Spleen (tissue), 11 donors: ENCODE measurements around the gene KLC3. TPM values are rescaled to one million over a fixed set of nuclear protein-coding genes. Genes with fewer than 3 reads are reported as not detected.

Experiments used
- DNase-seq: peaks from one replicate; pipeline ENCODE4 v3.0.0-alpha.2; 2020
- H3K27ac ChIP-seq, 8 donors: fragments of 200-600 bp; sonication (generic) in 7 of 8; 1 replicate in 4 of 8; 2 replicates in 4 of 8; pipeline versions ENCODE4 v1.5.0 to v1.8.0; 2016 to 2021; ENCODE audit warnings: inconsistent platforms in 4 of 8, mild to moderate bottlenecking in 4 of 8, moderate library complexity in 1 of 8
- H3K27me3 ChIP-seq, 7 donors: fragments of 200-600 bp; sonication (generic) in 6 of 7; replicated peaks in 1 of 7; 1 replicate in 4 of 7; 2 replicates in 3 of 7; pipeline versions ENCODE4 v1.5.0 to v1.8.0; 2016 to 2021; ENCODE audit warnings: inconsistent platforms in 3 of 7, mild to moderate bottlenecking in 1 of 7
- H3K36me3 ChIP-seq, 6 donors: fragments of 200-600 bp; sonication (generic) in 5 of 6; 1 replicate in 4 of 6; 2 replicates in 2 of 6; pipeline versions ENCODE4 v1.5.0 to v1.8.0; 2016 to 2021; ENCODE audit warnings: inconsistent platforms in 2 of 6
- H3K4me1 ChIP-seq, 6 donors: fragments of 200-600 bp; sonication (generic) in 5 of 6; 1 replicate in 3 of 6; 2 replicates in 3 of 6; pipeline versions ENCODE4 v1.5.0 to v1.8.0; 2016 to 2021; ENCODE audit warnings: inconsistent platforms in 3 of 6
- H3K4me3 ChIP-seq, 8 donors: fragments of 200-600 bp; sonication (generic) in 7 of 8; 1 replicate in 4 of 8; 2 replicates in 4 of 8; pipeline versions ENCODE4 v1.5.0 to v1.8.0; 2016 to 2021; ENCODE audit warnings: inconsistent platforms in 4 of 8, mild to moderate bottlenecking in 4 of 8, moderate library complexity in 2 of 8
- H3K9me3 ChIP-seq, 8 donors: fragments of 200-600 bp; sonication (generic) in 7 of 8; 1 replicate in 4 of 8; 2 replicates in 4 of 8; pipeline versions ENCODE4 v1.5.0 to v1.8.0; 2016 to 2021; ENCODE audit warnings: inconsistent platforms in 4 of 8
- CTCF ChIP-seq, 11 experiments: fragments of 200-600 bp in 7 of 11; fragments of 450-650 bp in 4 of 11; sonication (generic) in 4 of 11; IDR thresholded peaks in 8 of 11; conservative IDR thresholded peaks in 3 of 11; 1 replicate in 7 of 11; 2 replicates in 4 of 11; pipeline versions ENCODE4 v1.4.0 to v1.8.0; 2016 to 2021; ENCODE audit warnings: antibody characterized with exemption in 11 of 11, inconsistent platforms in 4 of 11, mild to moderate bottlenecking in 1 of 11
- POLR2A ChIP-seq, 3 donors: fragments of 450-650 bp; IDR thresholded peaks; one replicate each; pipeline ENCODE4 v1.5.1; 2017; ENCODE audit warnings: antibody characterized with exemption in 3 of 3, mild to moderate bottlenecking in 1 of 3
- POLR2AphosphoS5 ChIP-seq, 3 donors: sonication (generic); formaldehyde crosslinking; IDR thresholded peaks; one replicate each; pipeline ENCODE4 v1.5.1; 2017; ENCODE audit warnings: antibody characterized with exemption in 3 of 3
- WGBS, 5 donors: extraction: QIAGEN DNeasy Blood & Tissue Kit in 3 of 5; methylation state at CpG; one replicate each; pipeline versions ENCODE4 v1.1.5 to v1.1.7; 2013 to 2018; 5-methylcytosine and 5-hydroxymethylcytosine counted together
- intact Hi-C: fragments of 100-400 bp; cut with DNase I; formaldehyde crosslinking; loops from one replicate; pipeline ENCODE4 v1.15.0; 2023; ENCODE audit warnings: low total_unique reads
- polyA plus RNA-seq, 3 donors: library from polyadenylated mRNA; stranded (reverse); fragments of 200-250 nt; gene quantifications; one replicate each; pipeline ENCODE4 v1.2.1, GENCODE V29; 2013
- total RNA-seq, 7 donors: library from RNA; depleted of rRNA in 3 of 7; stranded (reverse); fragments of >200 nt in 3 of 7; fragmentation: NEBNext Ultra II Directional in 4 of 7; extraction: Animal tissue kit (Norgen Biotek cat#: 25700) in 4 of 7; gene quantifications; one replicate each; pipeline versions ENCODE4 v1.1.0 to v1.2.1, GENCODE V29; 2016 to 2021
- donor health status: healthy with polysubstance abuse.
- donor health status: DM: no; HTN: no; CAD: no; lungs with moderate emphysema.
- donor health status: DM: no; HTN: no; CAD: no.
- donor health status: Bipolar disorder and iron deficiency.
- donor health status: healthy.
- donor health status: DM: no; HTN: no; CAD: no.
- donor health status: DM: yes; HTN: yes; CAD: no.

The KLC3 gene
- total and polyA plus RNA-seq, 10 donors = 0.05 to 0.87 (median 0.08) TPM; not detected in 6

DNA sequence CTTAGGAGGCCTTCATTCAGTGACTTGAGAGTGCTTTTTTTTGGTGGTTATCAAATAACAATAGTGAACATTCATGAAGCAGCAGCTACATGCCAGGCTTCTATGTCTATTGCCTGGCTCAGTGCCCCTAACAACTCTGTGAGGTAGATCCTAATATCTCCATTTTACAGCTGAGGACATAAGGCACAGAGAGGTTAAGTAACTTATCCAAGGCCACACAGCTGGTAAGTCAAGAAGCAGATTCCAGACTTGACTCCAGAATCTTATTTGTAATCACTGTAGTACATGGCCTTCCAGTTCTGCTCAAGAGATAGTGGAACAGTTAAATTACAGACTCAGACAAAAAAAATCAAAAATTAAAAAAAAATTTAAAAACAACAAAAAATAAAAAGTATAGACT is 44.7 kb upstream of the KLC3 start:
- no peaks in the 10 kb centered on the region for H3K27me3 ChIP-seq
- peaks cover 0 to 99% (median 30%) of the 10 kb centered on the region in 6 donors for H3K36me3 ChIP-seq
- peak overlapping the region in 1 of 8 donors; percentile 56 for H3K27ac ChIP-seq
- H3K4me3 ChIP-seq = no peak overlapping the region
- TF ChIP-seq POLR2AphosphoS5 (IDR thresholded peaks at IDR 0.05) = no peak
- TF ChIP-seq CTCF (IDR thresholded peaks at IDR 0.05 in 8 of 11, conservative IDR thresholded peaks at IDR 0.05 in 3 of 11) = no peak
- TF ChIP-seq POLR2A (IDR thresholded peaks at IDR 0.05) = no peak
- peaks cover 0 to 15% (median 7%) of the 10 kb centered on the region in 8 donors for H3K9me3 ChIP-seq
- no peaks in the 10 kb centered on the region for H3K4me1 ChIP-seq
- no peak for DNase-seq
- intact Hi-C loops = no loop called here

DNA sequence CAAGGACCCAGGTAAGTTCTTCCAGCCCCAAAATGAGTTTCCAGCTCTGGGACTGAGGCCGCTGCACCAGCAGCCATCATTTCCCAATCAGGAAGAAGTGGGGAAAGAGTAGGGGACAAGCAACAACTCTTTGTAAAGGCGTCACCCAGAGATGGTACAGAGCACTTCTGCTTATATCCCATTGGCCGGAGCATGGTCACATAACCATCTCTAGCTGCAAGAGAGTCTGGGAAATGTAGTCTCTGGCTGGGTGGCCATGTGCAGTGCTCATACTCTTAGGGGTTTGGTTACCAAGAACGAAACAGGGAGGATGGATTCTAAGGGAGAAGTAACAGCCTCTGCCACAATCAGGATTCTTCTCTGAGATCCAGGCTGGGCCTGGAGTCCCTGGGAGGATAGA is 44.2 kb upstream of the KLC3 start:
- Histone ChIP-seq H3K27ac (peak overlapping the region in 1 of 8 donors; percentile 56), H3K27me3 (no peaks in the 10 kb centered on the region), H3K4me3 (no peak overlapping the region), H3K4me1 (no peaks in the 10 kb centered on the region), H3K9me3 (peaks cover 0 to 15% (median 7%) of the 10 kb centered on the region in 8 donors), H3K36me3 (peaks cover 0 to 99% (median 27%) of the 10 kb centered on the region in 6 donors)
- TF ChIP-seq CTCF (IDR thresholded peaks at IDR 0.05 in 8 of 11, conservative IDR thresholded peaks at IDR 0.05 in 3 of 11) = no peak
- no peak for TF ChIP-seq POLR2AphosphoS5 (IDR thresholded peaks at IDR 0.05)
- TF ChIP-seq POLR2A (IDR thresholded peaks at IDR 0.05) = no peak
- 69 to 92% (median 81%) methylated on average over 4 of the region's 4 CpGs for WGBS, 5 donors
- intact Hi-C loops = no loop called here
- no peak for DNase-seq

DNA sequence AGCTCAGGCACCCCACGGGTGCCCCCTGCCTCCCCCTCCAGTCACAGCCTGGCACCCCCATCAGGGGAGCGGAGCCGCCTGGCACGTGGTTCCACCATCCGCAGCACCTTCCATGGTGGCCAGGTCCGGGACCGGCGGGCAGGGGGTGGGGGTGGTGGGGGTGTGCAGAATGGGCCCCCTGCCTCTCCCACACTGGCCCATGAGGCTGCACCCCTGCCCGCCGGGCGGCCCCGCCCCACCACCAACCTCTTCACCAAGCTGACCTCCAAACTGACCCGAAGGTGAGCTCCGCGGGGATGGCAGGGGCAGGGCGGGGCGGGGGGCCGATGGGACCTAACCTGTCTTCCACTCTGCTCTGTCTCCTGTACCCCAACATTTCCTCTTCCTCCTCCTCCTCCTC is 42.9 kb upstream of the KLC3 start:
- Histone ChIP-seq H3K4me1 (no peaks in the 10 kb centered on the region), H3K36me3 (peaks cover 0 to 99% (median 23%) of the 10 kb centered on the region in 6 donors)

DNA sequence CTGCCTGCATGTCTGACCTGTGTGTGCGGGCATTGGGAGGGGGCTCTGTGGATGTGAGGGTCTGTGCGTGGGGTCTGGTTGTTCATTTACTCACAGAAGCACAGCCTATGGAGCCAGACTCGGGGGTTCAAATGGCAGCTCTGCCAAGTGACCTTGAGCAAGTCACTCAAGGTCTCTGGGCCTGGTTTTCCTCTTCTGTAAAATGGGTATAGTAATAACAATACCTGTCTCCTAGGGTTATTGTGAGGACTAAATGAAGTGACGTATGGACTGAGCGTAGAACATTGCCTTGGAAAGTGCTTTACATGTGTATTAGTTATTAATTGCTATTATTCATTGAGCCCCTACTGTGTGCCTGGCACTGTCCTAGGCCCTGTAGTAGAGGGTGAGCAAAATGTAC is 42.3 kb upstream of the KLC3 start:
- peaks cover 0 to 6% (median 0%) of the 10 kb centered on the region in 8 donors for H3K9me3 ChIP-seq
- no peak for TF ChIP-seq POLR2AphosphoS5 (IDR thresholded peaks at IDR 0.05)
- TF ChIP-seq POLR2A (IDR thresholded peaks at IDR 0.05) = no peak
- no peak for TF ChIP-seq CTCF (IDR thresholded peaks at IDR 0.05 in 8 of 11, conservative IDR thresholded peaks at IDR 0.05 in 3 of 11)
- no peak overlapping the region for H3K4me3 ChIP-seq
- DNase-seq = no peak
- H3K27me3 ChIP-seq = no peaks in the 10 kb centered on the region
- no peaks in the 10 kb centered on the region for H3K4me1 ChIP-seq
- WGBS, 5 donors = 83 to 98% (median 95%) methylated on average over 4 to 5 of the region's 5 CpGs
- intact Hi-C loops = no loop called here
- H3K27ac ChIP-seq = no peak overlapping the region
- peaks cover 0 to 98% (median 24%) of the 10 kb centered on the region in 6 donors for H3K36me3 ChIP-seq

More for the DNA sequence above, 42.9 kb upstream of the KLC3 start:
- DNase-seq = no peak
- WGBS, 5 donors = 92 to 97% (median 92%) methylated on average over 4 to 18 of the region's 18 CpGs
- H3K27ac ChIP-seq = no peak overlapping the region
- H3K9me3 ChIP-seq = peaks cover 0 to 12% (median 5%) of the 10 kb centered on the region in 8 donors
- intact Hi-C loops = no loop called here
- H3K4me3 ChIP-seq = no peak overlapping the region
- TF ChIP-seq CTCF (IDR thresholded peaks at IDR 0.05 in 8 of 11, conservative IDR thresholded peaks at IDR 0.05 in 3 of 11) (no peak), POLR2AphosphoS5 (IDR thresholded peaks at IDR 0.05) (no peak), POLR2A (IDR thresholded peaks at IDR 0.05) (no peak)
- no peaks in the 10 kb centered on the region for H3K27me3 ChIP-seq
